ENCODE data around the gene ALDH2.

DNA sequence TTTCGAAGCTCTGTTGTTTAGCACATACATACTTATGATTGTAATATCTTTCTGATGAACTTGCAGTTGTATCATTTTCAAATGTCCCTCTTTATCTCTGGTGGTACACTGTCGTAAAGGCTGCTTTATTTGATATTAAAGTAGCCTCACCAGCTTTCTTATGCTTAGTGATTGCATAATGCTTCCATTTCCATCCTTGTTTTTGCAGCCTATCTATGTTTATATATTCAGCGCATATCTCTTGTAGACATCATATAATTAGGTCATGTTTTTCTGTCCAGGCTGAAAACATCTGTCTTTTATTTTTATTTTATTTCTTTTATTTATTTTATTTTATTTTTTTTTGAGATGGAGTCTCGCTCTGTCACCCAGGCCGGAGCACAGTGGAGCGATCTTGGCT is 46.3 kb upstream of the ALDH2 start:
- TF ChIP-seq, protein P1, sequence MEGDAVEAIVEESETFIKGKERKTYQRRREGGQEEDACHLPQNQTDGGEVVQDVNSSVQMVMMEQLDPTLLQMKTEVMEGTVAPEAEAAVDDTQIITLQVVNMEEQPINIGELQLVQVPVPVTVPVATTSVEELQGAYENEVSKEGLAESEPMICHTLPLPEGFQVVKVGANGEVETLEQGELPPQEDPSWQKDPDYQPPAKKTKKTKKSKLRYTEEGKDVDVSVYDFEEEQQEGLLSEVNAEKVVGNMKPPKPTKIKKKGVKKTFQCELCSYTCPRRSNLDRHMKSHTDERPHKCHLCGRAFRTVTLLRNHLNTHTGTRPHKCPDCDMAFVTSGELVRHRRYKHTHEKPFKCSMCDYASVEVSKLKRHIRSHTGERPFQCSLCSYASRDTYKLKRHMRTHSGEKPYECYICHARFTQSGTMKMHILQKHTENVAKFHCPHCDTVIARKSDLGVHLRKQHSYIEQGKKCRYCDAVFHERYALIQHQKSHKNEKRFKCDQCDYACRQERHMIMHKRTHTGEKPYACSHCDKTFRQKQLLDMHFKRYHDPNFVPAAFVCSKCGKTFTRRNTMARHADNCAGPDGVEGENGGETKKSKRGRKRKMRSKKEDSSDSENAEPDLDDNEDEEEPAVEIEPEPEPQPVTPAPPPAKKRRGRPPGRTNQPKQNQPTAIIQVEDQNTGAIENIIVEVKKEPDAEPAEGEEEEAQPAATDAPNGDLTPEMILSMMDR (conservative IDR thresholded peaks at IDR 0.05; ENCODE audit: low read length), result no peak
- no peak for TF ChIP-seq EZH2phosphoT487 (IDR thresholded peaks at IDR 0.05; ENCODE audit: borderline replicate concordance)

All from Loucy (cell line).